Measurements from ENCODE around the gene ADAMTS9.

ADAMTS9 gene

DNA sequence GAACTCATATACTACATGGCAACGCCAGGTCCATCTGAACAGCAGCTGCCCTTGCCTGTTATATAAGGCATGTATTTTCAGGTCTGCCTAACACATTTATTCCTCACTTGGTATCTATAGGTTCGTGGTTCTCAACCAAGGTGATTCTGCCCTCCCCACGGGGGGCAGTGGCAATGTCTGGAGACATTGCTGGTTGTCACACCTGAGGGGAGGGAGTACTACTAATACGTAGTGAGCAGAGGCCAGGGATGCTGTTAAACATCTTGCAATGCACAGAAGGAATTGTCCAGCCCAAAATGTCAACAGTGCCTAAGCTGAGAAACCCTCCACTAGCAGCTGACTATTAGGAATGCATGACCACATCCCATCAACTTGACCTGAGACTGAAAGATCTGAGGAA lies 32.6 kb downstream of the ADAMTS9 start:
- no peak for DNase-seq

GRCh38 chr3:64654013-64654412 lies 33.8 kb downstream of the ADAMTS9 start:
- no peak for DNase-seq

DNA sequence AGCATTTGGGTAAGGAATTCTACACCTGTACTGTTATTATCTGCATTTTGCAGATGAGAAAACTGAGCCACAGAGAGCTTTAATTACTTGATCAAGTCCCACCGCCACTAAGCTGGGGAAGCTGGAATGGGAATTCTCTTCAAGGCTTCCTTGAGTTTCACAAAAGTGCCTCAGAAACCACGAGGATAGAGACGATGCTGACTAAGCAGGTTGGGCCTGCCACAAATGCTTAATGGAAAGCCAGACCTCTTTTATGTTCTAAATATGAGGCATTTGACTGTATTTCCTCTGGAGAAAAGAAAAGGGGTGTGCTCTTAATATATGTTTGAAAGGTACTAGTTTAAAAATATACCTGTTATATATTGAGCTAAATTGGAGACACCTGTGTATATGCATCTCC lies 34.7 kb downstream of the ADAMTS9 start:
- no peak for DNase-seq

GRCh38 chr3:64651741-64652241 lies 36.0 kb downstream of the ADAMTS9 start:
- DNase-seq: no peak

GRCh38 chr3:64651303-64651702 lies 36.5 kb downstream of the ADAMTS9 start:
- DNase-seq: no peak

DNA sequence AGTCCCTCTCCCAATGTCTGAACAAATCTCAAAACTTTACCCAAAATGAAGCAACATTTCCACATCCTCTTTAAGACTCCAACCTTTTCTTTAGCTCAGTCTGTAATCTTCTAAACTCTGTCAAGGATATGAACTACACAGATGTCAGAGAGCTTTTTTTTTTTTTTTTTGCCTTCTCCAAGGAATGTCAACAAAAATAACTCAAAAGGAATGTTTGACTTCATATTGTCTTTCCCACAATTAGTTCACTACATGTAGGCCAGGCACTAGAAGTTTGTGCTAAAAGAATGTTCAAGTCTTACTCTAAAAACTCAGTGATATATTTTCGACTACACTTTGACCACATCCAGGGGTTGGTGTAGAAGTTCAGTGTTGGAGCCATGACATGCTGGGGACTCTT lies 37.1 kb downstream of the ADAMTS9 start:
- no peak for DNase-seq

GRCh38 chr3:64650096-64650622 lies 37.6 kb downstream of the ADAMTS9 start:
- DNase-seq: no peak

- no peak for DNase-seq
These were observed 38.6 kb downstream of the ADAMTS9 start for GRCh38 chr3:64648927-64649906.

DNA sequence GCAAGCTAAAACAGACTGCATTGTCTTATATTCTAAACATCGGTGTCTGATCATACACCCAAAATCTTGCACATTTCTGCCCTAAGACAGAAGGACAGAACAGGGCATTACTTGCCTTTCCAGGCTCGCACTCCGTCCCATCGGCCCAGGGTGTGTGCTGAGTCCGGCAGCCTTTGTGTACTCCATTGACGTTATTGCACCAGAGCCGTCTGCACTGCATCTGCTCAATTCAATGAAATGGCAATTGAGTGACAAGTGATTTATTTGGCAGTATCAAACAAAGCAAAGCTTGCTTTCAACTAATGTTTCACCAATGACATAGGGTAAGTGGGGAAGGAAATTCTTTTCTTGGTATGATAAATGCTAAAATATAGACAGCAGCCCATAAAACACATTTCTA lies 40.0 kb downstream of the ADAMTS9 start:
- no peak for DNase-seq

GRCh38 chr3:64645243-64645642 lies 42.6 kb downstream of the ADAMTS9 start:
- DNase-seq: no peak

DNA sequence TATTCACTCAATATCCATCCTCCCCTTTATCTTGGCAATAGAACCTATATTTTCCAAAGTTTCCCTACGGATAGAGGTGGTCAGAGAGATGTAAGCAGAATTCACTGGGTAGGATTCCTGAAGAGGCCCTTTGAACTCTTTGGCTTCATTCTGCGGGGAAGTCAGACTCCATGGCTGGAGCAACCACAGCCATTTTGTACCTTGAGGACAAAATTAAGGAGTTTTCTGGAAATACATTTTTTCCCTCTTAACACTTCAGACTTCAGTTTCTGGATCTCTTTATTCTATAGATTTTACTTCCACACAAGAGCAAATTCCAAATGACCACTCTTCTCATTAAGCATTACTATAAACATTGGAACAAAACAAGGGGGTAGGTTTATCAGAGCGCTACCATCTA lies 43.3 kb downstream of the ADAMTS9 start:
- no peak for DNase-seq

DNA sequence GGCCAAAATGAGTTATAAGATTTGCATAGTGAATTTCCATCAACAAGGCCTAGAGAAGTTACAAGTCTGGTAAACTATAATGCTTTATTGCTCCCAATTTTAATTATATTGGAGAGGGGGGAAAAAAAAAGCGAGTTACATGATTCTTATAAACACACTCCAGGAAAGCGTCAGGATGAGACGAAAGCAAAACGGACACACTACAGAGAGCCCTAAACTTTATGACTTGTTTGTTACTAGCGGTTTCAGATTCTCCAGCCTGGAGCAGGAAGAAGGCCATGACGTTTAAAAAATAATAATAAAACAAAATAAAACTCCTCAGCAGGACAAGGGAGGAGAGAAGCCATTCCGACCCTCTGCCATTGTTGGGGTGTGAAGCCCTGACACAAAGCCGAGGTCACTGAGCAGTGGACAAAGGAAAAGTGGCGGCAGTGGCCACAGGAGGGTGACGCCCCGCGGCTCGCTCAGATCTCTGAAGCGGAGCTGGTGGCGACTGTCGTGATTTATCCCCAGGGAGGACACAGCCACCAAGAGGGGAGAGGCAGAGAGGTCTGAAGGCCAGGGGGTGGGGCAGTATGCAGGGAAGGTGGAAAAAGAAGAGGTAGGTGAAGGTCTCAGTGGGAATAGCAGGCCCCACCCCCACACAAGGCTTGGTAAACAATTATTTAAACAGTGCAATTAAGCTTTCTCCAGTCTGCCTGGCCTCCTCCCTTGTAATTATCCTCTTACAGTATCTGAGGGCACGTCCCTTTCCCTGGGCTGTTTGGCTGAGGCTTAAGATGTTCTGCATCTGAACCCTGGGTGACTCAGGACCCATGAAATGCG lies 45.3 kb downstream of the ADAMTS9 start:
- DNase-seq: no peak

DNA sequence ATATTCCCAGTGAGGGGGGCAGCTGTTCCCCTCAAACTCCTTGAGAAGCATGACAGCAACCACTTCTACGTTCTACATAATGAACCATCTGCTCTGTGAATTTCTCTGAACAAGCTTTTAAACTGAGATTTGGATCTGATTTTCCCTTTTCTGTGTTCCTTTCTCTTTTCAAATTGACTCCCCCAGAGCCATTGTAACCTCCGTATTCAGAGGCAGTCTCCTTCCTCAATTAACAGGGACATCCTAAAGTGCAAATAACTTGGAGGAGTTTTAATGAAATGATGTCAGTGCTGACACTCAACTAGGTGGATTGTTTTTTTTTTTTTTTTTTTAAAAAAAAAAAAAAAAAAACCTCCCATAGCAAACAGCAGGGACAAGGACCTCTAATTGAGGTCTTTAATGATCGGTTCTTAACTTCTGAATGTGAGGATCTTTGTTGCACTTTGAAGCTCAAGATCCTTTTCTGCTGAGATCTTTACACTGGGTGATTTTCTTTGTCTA lies 48.8 kb downstream of the ADAMTS9 start:
- no peak for DNase-seq

- no peak for DNase-seq
These were observed 49.3 kb downstream of the ADAMTS9 start for GRCh38 chr3:64638511-64638910.

GRCh38 chr3:64634417-64634816 lies 53.4 kb downstream of the ADAMTS9 start:
- DNase-seq: no peak

DNA sequence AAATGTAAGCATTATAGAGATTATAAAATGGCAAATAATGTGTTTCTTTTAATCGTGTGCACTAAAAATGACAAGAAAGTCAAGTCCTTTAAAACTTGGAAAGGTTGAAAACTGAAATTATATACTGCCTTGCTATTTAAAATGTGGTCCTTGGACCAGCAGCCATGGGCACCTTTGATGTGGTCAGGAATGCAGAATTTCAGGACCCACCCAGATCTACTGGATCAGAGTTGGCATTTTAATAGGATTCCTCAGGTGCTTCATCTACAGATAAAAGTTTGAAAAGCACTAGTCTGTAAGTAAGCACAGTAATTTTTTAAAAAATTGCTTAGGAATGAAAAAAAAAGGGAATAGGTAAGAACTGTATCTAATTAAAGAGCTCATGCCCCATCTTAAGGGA lies 55.8 kb downstream of the ADAMTS9 start:
- DNase-seq: no peak

DNA sequence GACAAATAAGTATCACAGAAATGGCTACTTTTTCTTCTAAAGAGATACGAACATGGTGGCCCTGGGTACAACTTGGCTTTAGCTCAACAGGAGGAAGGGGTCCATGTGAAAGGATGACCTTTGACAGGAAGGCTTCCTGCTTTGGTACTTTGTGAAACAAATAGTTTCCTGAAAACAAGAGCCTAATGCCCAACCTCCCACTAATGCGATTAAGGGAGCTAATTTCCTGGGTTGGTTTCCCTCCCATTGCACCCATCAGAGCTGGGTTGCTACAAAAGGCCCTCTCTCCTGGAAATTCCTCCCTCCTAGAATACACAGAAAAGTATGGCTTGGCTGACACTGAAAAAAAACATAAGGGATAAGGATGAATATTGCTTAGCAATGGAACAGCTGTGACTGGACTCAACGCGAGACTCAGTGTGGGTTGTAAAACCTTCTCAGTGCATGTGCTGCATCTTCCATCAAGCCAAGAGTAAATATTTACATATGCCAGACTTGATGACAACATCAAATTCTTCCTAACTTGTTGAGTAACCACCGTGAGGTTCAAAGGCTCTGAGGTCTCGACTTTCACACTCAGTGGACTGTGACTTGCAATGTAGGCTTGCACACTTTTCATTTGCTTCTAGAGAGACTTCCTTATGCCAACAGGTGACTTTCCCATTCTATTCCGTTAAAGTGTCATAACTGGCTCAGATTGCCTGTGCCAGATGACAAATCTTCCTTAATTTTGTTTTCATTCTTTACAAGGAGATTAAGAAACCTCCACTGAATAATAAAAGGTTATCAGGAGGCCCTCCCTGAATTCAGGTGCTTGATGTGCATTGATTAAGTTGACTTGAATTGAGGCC lies 60.1 kb downstream of the ADAMTS9 start:
- no peak for DNase-seq

DNA sequence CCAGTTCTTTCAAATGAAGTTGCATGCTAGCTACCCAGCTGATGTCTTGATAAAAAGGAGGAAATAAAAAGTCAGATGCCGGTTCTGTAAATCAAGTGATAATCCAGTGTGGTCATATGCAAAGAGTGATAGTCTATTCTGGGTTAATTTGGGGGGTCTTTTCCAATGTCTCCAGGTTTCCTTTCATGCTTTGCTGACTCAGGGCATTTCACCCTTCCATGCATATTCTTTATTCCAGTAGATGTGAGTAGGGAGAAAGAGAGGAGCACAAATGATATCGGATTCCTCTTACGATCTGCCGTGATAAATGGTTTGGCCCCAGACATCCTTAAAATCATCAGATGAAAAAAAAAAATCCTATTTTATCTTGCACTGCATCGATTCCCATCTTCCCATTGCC lies 60.8 kb downstream of the ADAMTS9 start:
- DNase-seq: no peak

DNA sequence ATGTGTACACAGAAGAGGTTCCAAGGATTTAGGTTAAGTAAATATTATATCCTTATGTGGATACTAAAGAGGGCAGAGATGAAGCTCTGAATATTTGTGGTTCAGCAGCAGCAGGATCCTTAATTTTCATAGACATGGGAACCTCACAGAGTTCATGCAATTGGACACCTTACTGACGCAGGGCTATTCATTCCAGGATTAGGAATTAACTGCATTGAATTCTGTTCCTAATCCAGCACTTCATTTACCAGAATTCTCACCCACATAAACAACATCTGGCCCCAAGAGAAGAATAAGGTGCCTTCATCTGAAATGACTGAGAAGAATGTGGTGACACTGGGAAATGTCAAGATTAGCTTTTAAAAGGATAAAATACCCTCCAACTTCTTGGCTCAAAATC lies 62.4 kb downstream of the ADAMTS9 start:
- DNase-seq: no peak

DNA sequence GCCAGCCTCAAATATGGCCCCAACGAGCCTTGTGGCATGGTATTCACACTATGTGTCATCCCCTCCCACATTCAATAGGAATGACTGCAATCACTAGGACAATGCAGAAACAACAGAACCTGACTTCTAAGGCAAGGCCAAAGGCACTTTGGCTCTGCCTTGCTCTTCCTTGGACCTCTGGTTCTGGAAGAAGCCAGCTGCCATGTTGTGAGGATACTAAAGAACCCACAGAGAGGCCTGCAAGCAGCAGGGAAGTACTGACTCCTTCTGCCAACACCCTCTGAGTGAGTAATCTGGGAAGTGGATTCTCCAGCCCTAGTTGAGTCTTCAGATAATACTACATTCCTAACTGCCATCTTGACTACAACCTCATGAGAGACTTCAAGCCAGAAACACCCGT lies 64.7 kb downstream of the ADAMTS9 start:
- DNase-seq: no peak
